GM18499 (cell line): ENCODE data around the gene CHST12.
"Not testable (repeated sequence)": the region's sequence is repeated elsewhere in the genome, so short reads cannot be mapped to it uniquely, and the experiment has no call there.

Source experiments
- ATAC-seq: cut with Tn5 transposase; IDR thresholded peaks from one replicate; pipeline ENCODE4 v1.9.1; 2021; ENCODE audit warnings: moderate number of reproducible peaks; ENCODE audit not compliant: insufficient read depth, unreplicated experiment

CHST12 gene

GRCh38 chr7:2452643-2453270, 49.3 kb downstream of the CHST12 start:
- no peak for ATAC-seq

DNA sequence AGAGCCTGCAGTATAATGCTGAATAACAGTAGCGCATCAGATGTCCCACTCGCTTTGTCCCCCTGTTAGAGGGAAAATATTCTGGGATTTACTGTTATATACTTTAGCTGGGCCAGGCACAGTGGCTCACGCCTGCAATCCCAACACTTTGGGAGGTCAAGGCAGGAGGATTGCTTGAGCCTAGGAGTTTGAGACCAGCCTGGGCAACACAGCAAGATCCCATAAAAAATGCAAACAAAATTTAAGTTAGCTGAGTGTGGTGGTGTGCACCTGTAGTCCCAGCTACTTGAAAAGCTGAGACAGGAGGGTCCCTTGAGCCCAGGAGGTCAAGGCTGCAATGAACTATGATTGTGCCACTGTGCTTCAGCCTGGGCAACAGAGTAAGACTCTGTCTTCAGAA, 50.4 kb downstream of the CHST12 start:
- ATAC-seq, result not testable (repeated sequence)

- no peak for ATAC-seq
Measured at GRCh38 chr7:2459674-2460073, 56.3 kb downstream of the CHST12 start.

- ATAC-seq, result no peak
Measured at GRCh38 chr7:2460188-2460587, 56.8 kb downstream of the CHST12 start.

DNA sequence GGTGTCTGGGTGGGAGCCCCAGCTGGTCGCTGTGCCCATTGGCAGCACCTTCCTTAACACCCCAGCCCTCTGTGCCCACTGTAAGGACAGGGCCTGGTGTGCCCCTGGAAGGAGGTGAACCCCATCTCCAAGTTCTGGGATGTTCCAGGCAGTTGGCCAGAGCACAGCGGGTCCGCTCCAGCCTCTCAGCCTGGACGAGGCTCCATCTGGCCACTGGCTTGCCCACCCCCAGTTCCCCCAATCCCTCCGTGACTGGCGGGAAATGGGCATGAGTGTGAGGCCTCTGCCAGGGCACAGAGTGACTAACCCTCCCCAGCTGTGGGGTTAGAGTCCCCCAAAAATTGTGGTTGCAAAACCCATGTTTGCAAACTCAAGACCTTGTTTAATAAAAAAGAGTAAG, 57.2 kb downstream of the CHST12 start:
- ATAC-seq, result no peak

DNA sequence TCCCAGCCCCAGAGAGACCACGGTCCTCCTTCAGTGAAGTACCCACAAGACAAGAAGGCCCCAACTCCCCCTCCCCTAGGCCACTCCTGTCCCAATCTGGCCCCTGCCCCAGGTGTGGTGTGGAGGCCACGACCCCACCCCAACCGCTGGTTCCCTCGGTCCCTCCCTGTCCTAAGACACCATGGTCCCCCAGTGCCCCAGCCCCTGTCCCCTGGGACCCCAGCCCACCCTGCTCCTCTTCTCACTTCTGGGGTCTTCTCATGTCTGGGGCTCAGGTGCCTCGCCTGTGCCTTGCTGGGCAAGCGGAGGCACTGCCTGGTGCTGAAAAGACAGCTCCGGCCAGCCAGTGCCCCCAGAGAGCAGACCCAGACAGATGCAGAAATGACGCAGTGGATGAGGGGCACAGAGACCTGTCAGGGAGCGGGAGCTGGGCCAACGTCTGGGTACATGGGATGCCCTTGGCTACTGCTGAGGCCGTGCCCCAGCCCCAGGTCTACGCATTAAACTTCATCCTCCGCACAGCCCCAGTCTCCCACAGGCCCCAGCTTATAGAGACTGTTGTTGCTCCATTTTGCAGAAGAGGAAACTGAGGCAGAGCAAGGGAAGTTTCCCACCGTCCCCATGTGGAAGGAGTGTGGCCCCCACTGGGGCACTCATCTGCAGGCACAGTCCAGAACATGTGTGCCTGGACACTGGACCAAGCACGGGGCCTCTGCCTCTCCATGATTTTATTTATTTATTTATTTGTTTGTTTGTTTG, 58.0 kb downstream of the CHST12 start:
- no peak for ATAC-seq

DNA sequence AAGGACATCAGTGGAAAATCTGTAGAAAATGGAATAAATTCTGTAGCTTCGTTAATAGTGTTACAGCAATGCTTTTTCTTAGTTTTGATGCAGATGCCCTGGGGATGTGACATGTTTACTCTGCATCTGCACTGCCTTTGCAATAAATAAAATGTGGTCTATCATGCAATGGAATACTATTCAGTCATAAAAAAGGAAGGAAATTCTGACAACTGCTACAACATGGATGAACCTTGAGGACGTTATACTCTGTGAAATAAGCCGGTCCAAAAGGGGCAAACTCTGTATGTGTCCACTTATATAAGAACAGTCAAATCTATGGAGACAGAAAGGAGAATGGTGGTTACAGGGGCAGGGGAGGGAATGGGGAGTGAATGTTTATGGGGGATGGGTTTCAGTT, 59.3 kb downstream of the CHST12 start:
- ATAC-seq, result no peak

GRCh38 chr7:2465928-2466327, 62.5 kb downstream of the CHST12 start:
- ATAC-seq, result no peak

- no peak for ATAC-seq
Measured at GRCh38 chr7:2466675-2467074, 63.3 kb downstream of the CHST12 start.

DNA sequence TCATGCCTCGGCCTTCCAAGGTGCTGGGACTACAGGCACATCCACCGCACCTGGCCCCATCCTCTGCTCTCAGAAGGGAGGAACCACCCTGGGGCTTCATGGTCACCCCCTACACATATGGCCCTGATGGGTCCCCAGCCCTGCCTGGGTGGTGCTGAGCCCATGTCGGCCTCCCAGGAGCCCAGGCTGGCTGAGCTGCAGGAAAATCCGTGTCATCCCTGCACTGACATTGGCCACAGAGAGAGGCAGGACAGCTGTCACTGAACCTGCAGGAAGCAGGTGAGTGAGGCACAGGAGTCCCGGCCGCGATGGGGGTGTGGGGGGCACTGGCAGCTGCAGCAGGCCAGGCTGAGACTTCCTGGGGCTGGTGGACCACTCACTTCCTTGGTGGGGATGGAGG, 64.8 kb downstream of the CHST12 start:
- ATAC-seq, result no peak

DNA sequence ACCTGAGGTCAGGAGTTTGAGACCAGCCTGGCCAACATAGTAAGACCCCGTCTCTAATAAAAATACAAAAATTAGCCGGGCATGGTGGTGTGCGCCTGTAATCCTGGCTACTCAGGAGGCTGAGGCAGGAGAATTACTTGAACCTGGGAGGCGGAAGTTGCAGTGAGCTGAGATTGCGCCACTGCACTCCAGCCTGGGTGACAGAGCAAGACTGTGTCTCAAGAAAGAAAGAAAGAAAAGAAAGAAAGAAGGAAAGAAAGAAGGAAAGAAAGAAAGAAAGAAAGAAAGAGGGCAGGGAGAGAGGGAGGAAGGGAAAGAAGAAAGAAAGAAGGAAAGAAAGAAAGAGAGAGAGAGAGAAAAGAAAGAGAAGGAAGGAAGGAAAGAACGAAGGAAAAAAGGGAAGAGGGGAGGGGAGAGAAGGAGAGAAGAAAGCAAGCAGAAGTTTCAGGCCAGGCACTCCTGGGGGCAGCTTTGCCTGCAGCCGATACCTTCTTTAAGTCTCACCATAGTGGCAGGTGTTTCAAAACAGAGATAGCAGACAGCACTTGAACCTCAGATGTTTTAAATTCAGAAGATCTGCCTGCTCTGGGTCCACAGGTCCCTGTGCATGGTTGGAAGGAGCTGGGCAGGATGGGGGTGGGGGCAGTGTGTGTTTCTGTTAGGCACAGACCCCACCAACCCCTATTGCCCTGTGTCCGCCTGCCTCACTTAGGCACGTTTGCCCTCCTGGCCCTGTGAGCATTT, 66.2 kb downstream of the CHST12 start:
- not testable (repeated sequence) for ATAC-seq

- ATAC-seq, result no peak
Measured at GRCh38 chr7:2470204-2471021, 67.0 kb downstream of the CHST12 start.

GRCh38 chr7:2471022-2471329, 67.6 kb downstream of the CHST12 start:
- no peak for ATAC-seq

- no peak for ATAC-seq
Measured at GRCh38 chr7:2471396-2471795, 68.0 kb downstream of the CHST12 start.

DNA sequence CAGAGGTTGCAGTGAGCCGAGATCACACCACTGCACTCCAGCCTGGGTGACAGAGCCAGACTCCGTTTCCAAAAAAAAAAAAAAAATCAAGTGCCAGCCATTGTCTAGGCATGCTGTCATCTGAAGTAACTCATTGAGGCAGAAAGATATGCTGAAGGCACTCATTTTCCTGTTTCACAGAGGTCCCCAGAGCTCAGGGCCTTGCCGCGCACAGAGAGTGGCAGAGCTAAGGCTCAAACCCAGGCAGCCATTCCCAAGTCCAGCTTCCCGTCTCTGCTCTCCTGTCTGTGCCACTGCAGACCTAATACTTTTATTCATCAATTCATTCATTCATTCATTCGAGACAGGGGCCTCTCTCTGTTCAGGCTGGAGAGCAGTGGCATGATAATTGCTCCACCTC, 69.3 kb downstream of the CHST12 start:
- no peak for ATAC-seq

DNA sequence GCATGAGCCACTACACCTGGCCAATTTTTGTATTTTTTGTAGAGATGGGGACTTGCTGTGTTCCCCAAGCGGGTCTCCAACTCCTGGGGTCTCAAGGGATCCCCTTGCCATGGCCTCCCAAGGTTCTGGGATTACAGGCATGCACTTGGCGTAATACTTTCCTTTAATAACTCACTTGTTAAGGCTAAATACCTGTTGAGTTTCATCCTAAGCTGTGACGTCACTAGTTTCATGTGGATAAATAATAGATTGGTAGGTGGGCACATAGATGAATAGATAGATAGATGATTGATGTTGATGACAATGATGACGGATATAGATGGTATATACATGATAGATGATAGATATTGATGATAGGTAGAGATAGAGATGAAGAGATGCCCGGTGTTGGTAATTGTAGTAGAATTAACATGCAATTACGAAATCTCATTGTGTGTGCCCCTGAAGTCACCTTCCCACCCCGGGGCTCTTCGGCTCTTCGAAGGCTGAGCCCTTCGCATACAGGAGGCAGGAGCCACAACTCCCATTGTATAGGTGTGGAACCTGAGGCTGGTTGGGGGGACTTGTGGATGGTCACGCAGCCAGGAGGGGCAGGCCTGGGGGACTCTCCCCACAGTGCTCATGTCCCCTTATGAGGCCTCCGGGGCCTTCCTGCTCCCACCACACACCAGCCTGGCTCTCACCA, 70.2 kb downstream of the CHST12 start:
- ATAC-seq, result no peak

DNA sequence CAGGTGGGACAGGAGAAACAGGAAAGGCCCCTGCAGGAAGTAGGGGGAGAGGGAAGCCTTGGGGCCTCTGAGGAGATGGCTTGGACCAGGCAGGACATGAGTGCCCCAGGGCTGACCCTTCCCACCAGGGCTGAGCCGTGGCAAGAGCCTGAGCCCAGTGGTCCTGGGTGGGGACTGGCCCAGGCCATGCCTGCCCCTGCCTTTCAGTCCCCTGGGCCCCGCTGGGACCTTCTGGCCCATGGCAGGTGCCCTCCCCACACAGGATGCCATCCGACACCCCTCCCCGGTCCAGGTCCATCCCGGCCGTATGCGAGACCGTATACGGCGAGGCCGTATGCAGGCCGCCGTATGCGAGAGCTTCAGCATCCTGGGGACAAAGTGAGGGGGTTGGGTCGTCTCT, 70.8 kb downstream of the CHST12 start:
- ATAC-seq, result no peak

DNA sequence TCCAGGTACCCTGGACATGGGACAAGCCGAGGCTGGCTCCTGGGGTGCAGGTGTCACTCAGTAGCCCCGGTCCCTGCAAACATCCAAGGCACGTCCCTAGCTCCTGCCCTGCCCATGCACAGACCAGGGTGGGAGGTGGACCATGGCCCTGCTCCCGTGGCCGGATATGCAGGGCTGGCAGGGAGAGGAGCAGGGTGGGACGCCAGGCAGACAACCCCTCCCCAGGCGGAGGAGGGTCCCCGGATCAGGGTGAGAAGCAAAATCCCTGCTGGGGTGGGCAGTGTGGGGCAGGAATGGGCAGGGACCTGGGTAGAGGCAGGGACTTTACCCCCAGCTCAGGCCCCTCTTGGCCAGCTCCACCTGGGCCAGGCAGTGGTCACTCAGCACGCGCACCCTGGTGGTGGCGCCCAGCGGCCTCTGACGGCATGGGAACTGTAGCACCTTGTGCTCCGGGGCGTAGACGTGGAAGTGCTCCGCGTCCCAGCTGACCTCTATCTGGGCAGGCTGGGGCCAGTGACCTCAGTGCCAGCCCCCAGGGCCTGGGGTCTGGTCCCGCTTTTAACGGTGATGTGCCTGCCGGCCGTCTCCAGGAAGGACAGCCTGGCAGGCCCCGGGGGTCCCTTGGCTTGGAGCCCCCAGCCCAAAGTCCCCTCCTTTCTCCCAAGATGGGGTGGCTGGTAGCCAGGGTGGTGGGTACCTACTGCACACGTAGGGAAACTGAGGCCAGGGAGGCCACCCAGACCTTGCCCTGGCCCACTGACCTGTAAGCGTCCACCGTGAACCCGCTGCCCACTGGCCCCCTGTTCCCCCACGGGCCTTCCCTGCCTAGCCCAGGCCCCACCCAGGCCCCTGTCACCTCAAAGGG, 71.6 kb downstream of the CHST12 start:
- ATAC-seq, result no peak

- no peak for ATAC-seq
Measured at GRCh38 chr7:2475678-2476015, 72.2 kb downstream of the CHST12 start.
